ENCODE results near the gene NUTM2E.
"Not testable (repeated sequence)": the region's sequence is repeated elsewhere in the genome, so short reads cannot be mapped to it uniquely, and the experiment has no call there.

- not testable (repeated sequence) for TF ChIP-seq CTCF, POLR2A (IDR thresholded peaks at IDR 0.05)
These were observed 40.5 kb downstream of the NUTM2E start for GRCh38 chr10:79866903-79867551.

Measured in heart left ventricle (tissue), 13 donors.